ENCODE measurements around the gene POU2F2.

GRCh38 chr19:42148266-42148665, 16.0 kb upstream of the POU2F2 start:
- no peak for TF ChIP-seq POLR2A (IDR thresholded peaks at IDR 0.05)
- no peak for TF ChIP-seq CTCF (IDR thresholded peaks at IDR 0.05)

Data from adrenal gland (tissue), 5 donors.